ENCODE data around the gene PRKCA. TPM values are rescaled to one million over a fixed set of nuclear protein-coding genes. Genes with fewer than 3 reads are reported as not detected.

The PRKCA gene
- total and polyA plus RNA-seq, 2 of the 13 experiments (the other 11 are each of a cell fraction or from before 2014, with no cell fraction given), result 18.5 to 21.5 TPM

DNA sequence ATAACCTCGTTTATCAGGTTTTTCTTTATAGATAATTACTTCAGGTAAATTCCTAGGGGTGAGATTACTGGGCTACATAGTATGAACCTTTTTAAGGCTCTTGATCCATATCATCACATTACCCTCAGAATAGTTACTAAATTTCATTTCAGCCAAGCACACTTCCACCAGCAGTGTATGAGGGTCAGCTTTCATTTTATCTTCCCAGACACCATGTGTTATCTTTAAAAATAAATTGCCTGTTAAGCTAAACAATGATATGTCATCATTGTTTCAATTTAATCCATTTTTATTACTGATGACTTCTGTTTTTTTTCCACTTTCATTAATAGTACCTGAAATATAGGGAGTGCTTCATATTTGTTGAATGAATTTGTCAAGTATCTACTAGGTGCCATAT is 33.4 kb downstream of the PRKCA start:
- TF ChIP-seq CSRNP1 (CRISPR knock-in tag; IDR thresholded peaks at IDR 0.05), result no peak
- no peak for TF ChIP-seq ZFP90 (CRISPR knock-in tag; IDR thresholded peaks at IDR 0.05; ENCODE audit: borderline replicate concordance)
- no peak for TF ChIP-seq ZSCAN12 (CRISPR knock-in tag; IDR thresholded peaks at IDR 0.05)
- no peak for TF ChIP-seq ZNF33A (CRISPR knock-in tag; IDR thresholded peaks at IDR 0.05; ENCODE audit: borderline replicate concordance)
- H3K9me3 ChIP-seq (ENCODE audit: low read length), result no peaks in the 10 kb centered on the region
- POLR2A ChIA-PET, result no interaction called here
- intact Hi-C loops (cut with micrococcal nuclease; ENCODE audit: unreplicated experiment), result no loop called here
- 98% methylated on average over 1 of the region's 1 CpG for WGBS (ENCODE audit: low lambda C conversion rate)
- no peak overlapping the region for H3K4me3 ChIP-seq (replicated peaks in 1 of 3; ENCODE audit: insufficient read depth in 1 of 3, low read depth in 2 of 3, low read length in 3 of 3)
- H4K20me1 ChIP-seq (ENCODE audit: insufficient read depth, low read length), result no peaks in the 10 kb centered on the region
- no peak overlapping the region for H2AFZ ChIP-seq (ENCODE audit: low read length)
- H3K79me2 ChIP-seq (ENCODE audit: insufficient read depth, low read length), result peaks cover 56% of the 10 kb centered on the region
- no peaks in the 10 kb centered on the region for H3K27me3 ChIP-seq (ENCODE audit: control insufficient read depth in 1 of 2, insufficient read depth in 2 of 2, low read length in 2 of 2)
- FAIRE-seq, result no peak
- CTCF ChIA-PET (ENCODE audit: low intra/inter-chr PET ratio, low total read pairs), result no interaction called here
- peaks cover 30% of the 10 kb centered on the region for H3K4me1 ChIP-seq (ENCODE audit: insufficient read depth, low read length)
- no peak for ATAC-seq
- BruUV-seq (replicated peaks), result no TSS peak
- no peak for DNase-seq (ENCODE audit: low spot score)
- in situ Hi-C loops (cut with HindIII; ENCODE audit: extremely low pct_ligation_motif_present, low pct_unique_long_range_greater_than_20kb), result no loop called here
- H3K36me3 ChIP-seq (replicated peaks in 1 of 2; ENCODE audit: control insufficient read depth in 1 of 2, insufficient read depth in 2 of 2, low read length in 2 of 2), result no peaks in the 10 kb centered on the region
- no peak overlapping the region for H3K9ac ChIP-seq (ENCODE audit: insufficient read depth, low read depth, low read length)
- H3K4me2 ChIP-seq (ENCODE audit: low read depth, low read length), result no peak overlapping the region
- H3K27ac ChIP-seq (ENCODE audit: extremely low read length, insufficient read depth, low read length), result no peak overlapping the region

GRCh38 chr17:66337268-66337667 is 34.9 kb downstream of the PRKCA start:
- in situ Hi-C loops (cut with HindIII; ENCODE audit: extremely low pct_ligation_motif_present, low pct_unique_long_range_greater_than_20kb) (no loop called here), intact Hi-C loops (cut with micrococcal nuclease; ENCODE audit: unreplicated experiment) (no loop called here)
- Histone ChIP-seq H3K4me1 (ENCODE audit: insufficient read depth, low read length) (peaks cover 44% of the 10 kb centered on the region), H3K36me3 (replicated peaks in 1 of 2; ENCODE audit: control insufficient read depth in 1 of 2, insufficient read depth in 2 of 2, low read length in 2 of 2) (no peaks in the 10 kb centered on the region), H3K79me2 (ENCODE audit: insufficient read depth, low read length) (peaks cover 58% of the 10 kb centered on the region), H3K9ac (ENCODE audit: insufficient read depth, low read depth, low read length) (no peak overlapping the region), H2AFZ (ENCODE audit: low read length) (no peak overlapping the region), H3K27me3 (ENCODE audit: control insufficient read depth in 1 of 2, insufficient read depth in 2 of 2, low read length in 2 of 2) (no peaks in the 10 kb centered on the region), H3K4me3 (replicated peaks in 1 of 3; ENCODE audit: insufficient read depth in 1 of 3, low read depth in 2 of 3, low read length in 3 of 3) (no peak overlapping the region), H3K27ac (ENCODE audit: extremely low read length, insufficient read depth, low read length) (no peak overlapping the region), H4K20me1 (ENCODE audit: insufficient read depth, low read length) (no peaks in the 10 kb centered on the region), H3K9me3 (ENCODE audit: low read length) (no peaks in the 10 kb centered on the region), H3K4me2 (ENCODE audit: low read depth, low read length) (no peak overlapping the region)
- TF ChIP-seq ZMYM3 (CRISPR knock-in tag; IDR thresholded peaks at IDR 0.05), result no peak
- no peak for TF ChIP-seq ATF1 (CRISPR knock-in tag; IDR thresholded peaks at IDR 0.05)
- TF ChIP-seq, protein P1, sequence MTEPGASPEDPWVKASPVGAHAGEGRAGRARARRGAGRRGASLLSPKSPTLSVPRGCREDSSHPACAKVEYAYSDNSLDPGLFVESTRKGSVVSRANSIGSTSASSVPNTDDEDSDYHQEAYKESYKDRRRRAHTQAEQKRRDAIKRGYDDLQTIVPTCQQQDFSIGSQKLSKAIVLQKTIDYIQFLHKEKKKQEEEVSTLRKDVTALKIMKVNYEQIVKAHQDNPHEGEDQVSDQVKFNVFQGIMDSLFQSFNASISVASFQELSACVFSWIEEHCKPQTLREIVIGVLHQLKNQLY (CRISPR knock-in tag; IDR thresholded peaks at IDR 0.05), result no peak
- TF ChIP-seq, protein P2, sequence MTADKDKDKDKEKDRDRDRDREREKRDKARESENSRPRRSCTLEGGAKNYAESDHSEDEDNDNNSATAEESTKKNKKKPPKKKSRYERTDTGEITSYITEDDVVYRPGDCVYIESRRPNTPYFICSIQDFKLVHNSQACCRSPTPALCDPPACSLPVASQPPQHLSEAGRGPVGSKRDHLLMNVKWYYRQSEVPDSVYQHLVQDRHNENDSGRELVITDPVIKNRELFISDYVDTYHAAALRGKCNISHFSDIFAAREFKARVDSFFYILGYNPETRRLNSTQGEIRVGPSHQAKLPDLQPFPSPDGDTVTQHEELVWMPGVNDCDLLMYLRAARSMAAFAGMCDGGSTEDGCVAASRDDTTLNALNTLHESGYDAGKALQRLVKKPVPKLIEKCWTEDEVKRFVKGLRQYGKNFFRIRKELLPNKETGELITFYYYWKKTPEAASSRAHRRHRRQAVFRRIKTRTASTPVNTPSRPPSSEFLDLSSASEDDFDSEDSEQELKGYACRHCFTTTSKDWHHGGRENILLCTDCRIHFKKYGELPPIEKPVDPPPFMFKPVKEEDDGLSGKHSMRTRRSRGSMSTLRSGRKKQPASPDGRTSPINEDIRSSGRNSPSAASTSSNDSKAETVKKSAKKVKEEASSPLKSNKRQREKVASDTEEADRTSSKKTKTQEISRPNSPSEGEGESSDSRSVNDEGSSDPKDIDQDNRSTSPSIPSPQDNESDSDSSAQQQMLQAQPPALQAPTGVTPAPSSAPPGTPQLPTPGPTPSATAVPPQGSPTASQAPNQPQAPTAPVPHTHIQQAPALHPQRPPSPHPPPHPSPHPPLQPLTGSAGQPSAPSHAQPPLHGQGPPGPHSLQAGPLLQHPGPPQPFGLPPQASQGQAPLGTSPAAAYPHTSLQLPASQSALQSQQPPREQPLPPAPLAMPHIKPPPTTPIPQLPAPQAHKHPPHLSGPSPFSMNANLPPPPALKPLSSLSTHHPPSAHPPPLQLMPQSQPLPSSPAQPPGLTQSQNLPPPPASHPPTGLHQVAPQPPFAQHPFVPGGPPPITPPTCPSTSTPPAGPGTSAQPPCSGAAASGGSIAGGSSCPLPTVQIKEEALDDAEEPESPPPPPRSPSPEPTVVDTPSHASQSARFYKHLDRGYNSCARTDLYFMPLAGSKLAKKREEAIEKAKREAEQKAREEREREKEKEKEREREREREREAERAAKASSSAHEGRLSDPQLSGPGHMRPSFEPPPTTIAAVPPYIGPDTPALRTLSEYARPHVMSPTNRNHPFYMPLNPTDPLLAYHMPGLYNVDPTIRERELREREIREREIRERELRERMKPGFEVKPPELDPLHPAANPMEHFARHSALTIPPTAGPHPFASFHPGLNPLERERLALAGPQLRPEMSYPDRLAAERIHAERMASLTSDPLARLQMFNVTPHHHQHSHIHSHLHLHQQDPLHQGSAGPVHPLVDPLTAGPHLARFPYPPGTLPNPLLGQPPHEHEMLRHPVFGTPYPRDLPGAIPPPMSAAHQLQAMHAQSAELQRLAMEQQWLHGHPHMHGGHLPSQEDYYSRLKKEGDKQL (CRISPR knock-in tag; IDR thresholded peaks at IDR 0.05; ENCODE audit: low read depth), result no peak
- no peak for TF ChIP-seq NFRKB (IDR thresholded peaks at IDR 0.05)
- no peak for TF ChIP-seq ZNF292 (CRISPR knock-in tag; IDR thresholded peaks at IDR 0.05; ENCODE audit: borderline replicate concordance, low read depth)
- TF ChIP-seq NCOA2 (CRISPR knock-in tag; IDR thresholded peaks at IDR 0.05), result no peak
- TF ChIP-seq HMG20B (CRISPR knock-in tag; conservative IDR thresholded peaks at IDR 0.05), result no peak
- TF ChIP-seq SIN3B (IDR thresholded peaks at IDR 0.05; ENCODE audit: low read length), result no peak
- DNase-seq (ENCODE audit: low spot score) (no peak), ATAC-seq (no peak), FAIRE-seq (no peak)
- POLR2A ChIA-PET, result no interaction called here
- CTCF ChIA-PET (ENCODE audit: low intra/inter-chr PET ratio, low total read pairs), result no interaction called here
- no TSS peak for BruUV-seq (replicated peaks)
- 97% methylated on average over 6 of the region's 6 CpGs for whole genome bisulfite sequencing (ENCODE audit: low lambda C conversion rate)

Measured in HepG2 (cell line).